GM12878 (cell line): ENCODE measurements around the gene PCDHGA5. TPM values are rescaled to one million over a fixed set of nuclear protein-coding genes. Genes with fewer than 3 reads are reported as not detected.

Experiments used
- ATF7 ChIP-seq: fragments of 450-650 bp; IDR thresholded peaks from 2 replicates; pipeline ENCODE4 v1.6.1; 2016; ENCODE audit warnings: low read depth, mild to moderate bottlenecking
- DPF2 ChIP-seq: fragments of 450-650 bp; IDR thresholded peaks from 2 replicates; pipeline ENCODE4 v1.6.1; 2017; ENCODE audit warnings: mild to moderate bottlenecking
- EGR1 ChIP-seq, 2 experiments: IDR thresholded peaks; 1 replicate in 1 of 2; 2 replicates in 1 of 2; pipeline ENCODE4 v1.6.1; 2011 to 2012; ENCODE audit warnings: low read depth in 2 of 2, low read length in 2 of 2, borderline replicate concordance in 1 of 2, mild to moderate bottlenecking in 1 of 2, moderate library complexity in 1 of 2
- GATAD2B ChIP-seq: fragments of 450-650 bp; conservative IDR thresholded peaks from 2 replicates; pipeline ENCODE4 v1.6.1; 2017; ENCODE audit warnings: low read depth, mild to moderate bottlenecking, moderate library complexity
- KLF5 ChIP-seq: fragments of 450-650 bp; IDR thresholded peaks from 2 replicates; pipeline ENCODE4 v1.6.1; 2014; ENCODE audit warnings: mild to moderate bottlenecking; ENCODE audit not compliant: partially characterized antibody
- MYB ChIP-seq: fragments of 150-350 bp; IDR thresholded peaks from 2 replicates; pipeline ENCODE4 v1.6.1; 2014; ENCODE audit warnings: mild to moderate bottlenecking, low read depth, low read length, borderline replicate concordance
- RUNX3 ChIP-seq: IDR thresholded peaks from 2 replicates; pipeline ENCODE4 v1.6.1; 2012; ENCODE audit warnings: low read length, inconsistent platforms
- SMAD1 ChIP-seq: fragments of 450-650 bp; IDR thresholded peaks from 2 replicates; pipeline ENCODE4 v1.6.1; 2018; ENCODE audit warnings: mild to moderate bottlenecking, low read depth; ENCODE audit not compliant: partially characterized antibody
- STAT1 ChIP-seq: fragments of 450-650 bp; conservative IDR thresholded peaks from 2 replicates; pipeline ENCODE4 v1.6.1; 2014; ENCODE audit warnings: antibody characterized with exemption, mild to moderate bottlenecking
- TCF3 ChIP-seq: IDR thresholded peaks from 2 replicates; pipeline ENCODE4 v1.6.1; 2012; ENCODE audit warnings: low read depth, mild to moderate bottlenecking, low read length, borderline replicate concordance; ENCODE audit not compliant: insufficient read depth
- polyA plus RNA-seq, 11 experiments: library from polyadenylated mRNA; depleted of rRNA in 4 of 11; unstranded in 6 of 11; stranded (reverse) in 5 of 11; fragments of >200 nt; fragmentation: Nextera tagmentation in 4 of 11; fragmentation: Illumina TruSeq in 1 of 11; extraction: Ambion mirVana in 4 of 11; extraction: Trizol in 1 of 11; gene quantifications; 1 replicate in 1 of 11; 2 replicates in 10 of 11; pipeline versions ENCODE4 v1.2.1 to v1.2.3, GENCODE V29; 2011 to 2016; ENCODE audit warnings: inconsistent platforms in 2 of 11, missing spikeins in 2 of 11, low read depth in 1 of 11
- total RNA-seq, 4 experiments: library from RNA; depleted of rRNA in 3 of 4; stranded (reverse); fragments of >200 nt in 3 of 4; fragmentation: Illumina TruSeq in 1 of 4; extraction: Trizol in 1 of 4; gene quantifications; 2 replicates each; pipeline versions ENCODE4 v1.2.1 to v1.2.3, GENCODE V29; 2013 to 2021
- TF ChIP-seq, protein P1 (sequence below): fragments of 450-650 bp; IDR thresholded peaks from 2 replicates; pipeline ENCODE4 v1.6.1; 2016; ENCODE audit warnings: mild to moderate bottlenecking, moderate library complexity, borderline replicate concordance
- TF ChIP-seq, protein P2 (sequence below): fragments of 450-650 bp; conservative IDR thresholded peaks from 2 replicates; pipeline ENCODE4 v1.6.1; 2017; ENCODE audit warnings: mild to moderate bottlenecking, moderate library complexity
- TF ChIP-seq, protein P3 (sequence below): IDR thresholded peaks from 2 replicates; pipeline ENCODE4 v1.6.1; 2012; ENCODE audit warnings: low read depth, low read length, improper control_type of control experiment
- TF ChIP-seq, protein P4 (sequence below): IDR thresholded peaks from 2 replicates; pipeline ENCODE4 v1.6.1; 2011; ENCODE audit warnings: low read depth, low read length, improper control_type of control experiment, borderline replicate concordance

PCDHGA5 gene
- total and polyA plus RNA-seq, 10 of the 15 experiments (the other 5 are each of a cell fraction or from before 2014, with no cell fraction given) = 0.10 to 0.23 (median 0.16) TPM; not detected in 4

DNA sequence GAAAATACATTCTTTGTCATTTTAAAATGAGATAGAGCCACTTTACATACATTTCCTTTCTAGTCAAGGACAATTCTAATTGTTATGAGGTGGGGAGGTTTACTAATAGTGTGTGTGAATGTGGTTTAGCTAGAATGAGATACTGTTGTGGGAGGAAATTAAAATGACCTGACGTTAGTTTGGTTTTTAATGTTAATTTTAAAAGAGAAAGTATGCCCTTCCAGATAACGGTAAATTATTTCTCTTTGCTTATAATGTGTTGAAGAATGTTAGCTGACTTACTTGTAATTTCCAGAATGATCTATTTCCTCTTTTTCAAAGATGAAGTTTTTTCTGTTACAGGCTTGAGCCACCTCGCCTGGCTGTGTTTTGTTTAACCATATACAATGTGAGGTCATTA is 41.7 kb upstream of the PCDHGA5 start (continued):
- TF ChIP-seq, protein P1, sequence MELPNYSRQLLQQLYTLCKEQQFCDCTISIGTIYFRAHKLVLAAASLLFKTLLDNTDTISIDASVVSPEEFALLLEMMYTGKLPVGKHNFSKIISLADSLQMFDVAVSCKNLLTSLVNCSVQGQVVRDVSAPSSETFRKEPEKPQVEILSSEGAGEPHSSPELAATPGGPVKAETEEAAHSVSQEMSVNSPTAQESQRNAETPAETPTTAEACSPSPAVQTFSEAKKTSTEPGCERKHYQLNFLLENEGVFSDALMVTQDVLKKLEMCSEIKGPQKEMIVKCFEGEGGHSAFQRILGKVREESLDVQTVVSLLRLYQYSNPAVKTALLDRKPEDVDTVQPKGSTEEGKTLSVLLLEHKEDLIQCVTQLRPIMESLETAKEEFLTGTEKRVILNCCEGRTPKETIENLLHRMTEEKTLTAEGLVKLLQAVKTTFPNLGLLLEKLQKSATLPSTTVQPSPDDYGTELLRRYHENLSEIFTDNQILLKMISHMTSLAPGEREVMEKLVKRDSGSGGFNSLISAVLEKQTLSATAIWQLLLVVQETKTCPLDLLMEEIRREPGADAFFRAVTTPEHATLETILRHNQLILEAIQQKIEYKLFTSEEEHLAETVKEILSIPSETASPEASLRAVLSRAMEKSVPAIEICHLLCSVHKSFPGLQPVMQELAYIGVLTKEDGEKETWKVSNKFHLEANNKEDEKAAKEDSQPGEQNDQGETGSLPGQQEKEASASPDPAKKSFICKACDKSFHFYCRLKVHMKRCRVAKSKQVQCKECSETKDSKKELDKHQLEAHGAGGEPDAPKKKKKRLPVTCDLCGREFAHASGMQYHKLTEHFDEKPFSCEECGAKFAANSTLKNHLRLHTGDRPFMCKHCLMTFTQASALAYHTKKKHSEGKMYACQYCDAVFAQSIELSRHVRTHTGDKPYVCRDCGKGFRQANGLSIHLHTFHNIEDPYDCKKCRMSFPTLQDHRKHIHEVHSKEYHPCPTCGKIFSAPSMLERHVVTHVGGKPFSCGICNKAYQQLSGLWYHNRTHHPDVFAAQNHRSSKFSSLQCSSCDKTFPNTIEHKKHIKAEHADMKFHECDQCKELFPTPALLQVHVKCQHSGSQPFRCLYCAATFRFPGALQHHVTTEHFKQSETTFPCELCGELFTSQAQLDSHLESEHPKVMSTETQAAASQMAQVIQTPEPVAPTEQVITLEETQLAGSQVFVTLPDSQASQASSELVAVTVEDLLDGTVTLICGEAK = no peak
- TF ChIP-seq TCF3 = no peak
- TF ChIP-seq, protein P2, sequence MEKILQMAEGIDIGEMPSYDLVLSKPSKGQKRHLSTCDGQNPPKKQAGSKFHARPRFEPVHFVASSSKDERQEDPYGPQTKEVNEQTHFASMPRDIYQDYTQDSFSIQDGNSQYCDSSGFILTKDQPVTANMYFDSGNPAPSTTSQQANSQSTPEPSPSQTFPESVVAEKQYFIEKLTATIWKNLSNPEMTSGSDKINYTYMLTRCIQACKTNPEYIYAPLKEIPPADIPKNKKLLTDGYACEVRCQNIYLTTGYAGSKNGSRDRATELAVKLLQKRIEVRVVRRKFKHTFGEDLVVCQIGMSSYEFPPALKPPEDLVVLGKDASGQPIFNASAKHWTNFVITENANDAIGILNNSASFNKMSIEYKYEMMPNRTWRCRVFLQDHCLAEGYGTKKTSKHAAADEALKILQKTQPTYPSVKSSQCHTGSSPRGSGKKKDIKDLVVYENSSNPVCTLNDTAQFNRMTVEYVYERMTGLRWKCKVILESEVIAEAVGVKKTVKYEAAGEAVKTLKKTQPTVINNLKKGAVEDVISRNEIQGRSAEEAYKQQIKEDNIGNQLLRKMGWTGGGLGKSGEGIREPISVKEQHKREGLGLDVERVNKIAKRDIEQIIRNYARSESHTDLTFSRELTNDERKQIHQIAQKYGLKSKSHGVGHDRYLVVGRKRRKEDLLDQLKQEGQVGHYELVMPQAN = no peak
- TF ChIP-seq STAT1 = no peak
- no peak for TF ChIP-seq KLF5
- no peak for TF ChIP-seq DPF2
- TF ChIP-seq, protein P3, sequence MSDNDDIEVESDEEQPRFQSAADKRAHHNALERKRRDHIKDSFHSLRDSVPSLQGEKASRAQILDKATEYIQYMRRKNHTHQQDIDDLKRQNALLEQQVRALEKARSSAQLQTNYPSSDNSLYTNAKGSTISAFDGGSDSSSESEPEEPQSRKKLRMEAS = no peak
- TF ChIP-seq ATF7 = peak; percentile 37; the same call in 1 of the 2 replicates
- TF ChIP-seq, protein P4, sequence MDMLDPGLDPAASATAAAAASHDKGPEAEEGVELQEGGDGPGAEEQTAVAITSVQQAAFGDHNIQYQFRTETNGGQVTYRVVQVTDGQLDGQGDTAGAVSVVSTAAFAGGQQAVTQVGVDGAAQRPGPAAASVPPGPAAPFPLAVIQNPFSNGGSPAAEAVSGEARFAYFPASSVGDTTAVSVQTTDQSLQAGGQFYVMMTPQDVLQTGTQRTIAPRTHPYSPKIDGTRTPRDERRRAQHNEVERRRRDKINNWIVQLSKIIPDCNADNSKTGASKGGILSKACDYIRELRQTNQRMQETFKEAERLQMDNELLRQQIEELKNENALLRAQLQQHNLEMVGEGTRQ = no peak
- peak; percentile 95 for TF ChIP-seq RUNX3
- TF ChIP-seq EGR1 (IDR thresholded peaks at IDR 0.05; ENCODE audit: borderline replicate concordance in 1 of 2, low read depth in 2 of 2, low read length in 2 of 2) = no peak
- TF ChIP-seq SMAD1 = no peak
- no peak for TF ChIP-seq MYB
- TF ChIP-seq GATAD2B = no peak
- TF ChIP-seq, all 136 proteins: peak for 13
